Pancreas (tissue), 10 donors: ENCODE measurements around the gene SRRD. TPM values are rescaled to one million over a fixed set of nuclear protein-coding genes. Genes with fewer than 3 reads are reported as not detected.

Experiments
- ATAC-seq, 4 donors: fragments of 200-7000 bp; cut with Tn5 transposase; one replicate each; pipeline versions ENCODE4 v1.8.0 to v1.9.1; 2020; ENCODE audit warnings: mild to moderate bottlenecking in 4 of 4, moderate library complexity in 4 of 4
- DNase-seq, 6 donors: peaks; one replicate each; pipeline ENCODE4 v3.0.0-alpha.2; 2020
- FAIRE-seq: peaks from 2 replicates; lab custom pipeline; 2012; peaks lifted over from hg19 to GRCh38; lab: Jason Lieb, UNC
- H3K27ac ChIP-seq, 4 donors: fragments of 200-600 bp; sonication (generic); 1 replicate in 3 of 4; 2 replicates in 1 of 4; pipeline versions ENCODE4 v1.5.0 to v1.8.0; 2020
- H3K27me3 ChIP-seq, 4 donors: fragments of 200-600 bp; one replicate each; pipeline ENCODE4 v1.8.0; 2021
- H3K36me3 ChIP-seq, 3 donors: fragments of 200-600 bp; sonication (generic) in 1 of 3; one replicate each; pipeline versions ENCODE4 v1.5.0 to v1.8.0; 2020 to 2021
- H3K4me1 ChIP-seq, 3 donors: fragments of 200-600 bp; one replicate each; pipeline ENCODE4 v1.8.0; 2021
- H3K4me3 ChIP-seq, 4 donors: fragments of 200-600 bp; sonication (generic) in 2 of 4; one replicate each; pipeline versions ENCODE4 v1.5.0 to v1.8.0; 2020 to 2021
- H3K9me3 ChIP-seq, 4 donors: fragments of 200-600 bp; one replicate each; pipeline ENCODE4 v1.8.0; 2021
- CTCF ChIP-seq, 4 donors: fragments of 200-600 bp; sonication (generic) in 3 of 4; IDR thresholded peaks; one replicate each; pipeline versions ENCODE4 v1.5.0 to v1.8.0; 2021; ENCODE audit warnings: antibody characterized with exemption in 4 of 4
- WGBS, 2 donors: extraction: QIAGEN DNeasy Blood & Tissue Kit; methylation state at CpG; one replicate each; pipeline ENCODE4 v1.1.7; 2013; 5-methylcytosine and 5-hydroxymethylcytosine counted together
- intact Hi-C, 3 donors: fragments of 100-400 bp; cut with DNase I; formaldehyde crosslinking; loops; one replicate each; pipeline versions ENCODE4 v1.11.1 to v1.14.2; 2022
- polyA plus RNA-seq, 2 donors: library from polyadenylated mRNA; stranded (reverse); fragments of 200-250 nt; gene quantifications; one replicate each; pipeline ENCODE4 v1.2.3, GENCODE V29; 2013
- total RNA-seq, 6 donors: library from RNA; stranded (reverse); fragmentation: NEBNext Ultra II Directional in 4 of 6; extraction: Animal tissue kit (Norgen Biotek cat#: 25700) in 4 of 6; gene quantifications; one replicate each; pipeline versions ENCODE4 v1.2.1 to v1.2.4, GENCODE V29; 2021 to 2023
- donor health status: healthy with polysubstance abuse.
- donor health status: DM: no; HTN: no; CAD: no; lungs with moderate emphysema.
- donor health status: DM: no; HTN: no; CAD: no.
- donor health status: control.
- donor health status: control.
- donor health status: Bipolar disorder and iron deficiency.
- donor health status: DM: yes; HTN: yes; CAD: no.
- donor health status: DM: no; HTN: no; CAD: no.
- donor health status: DM: no; HTN: no; CAD: no.
- donor health status: DM: yes; HTN: yes; CAD: no.

The SRRD gene
- total and polyA plus RNA-seq, 8 donors, result 6.3 to 13.6 (median 10.8) TPM

- no peaks in the 10 kb centered on the region for H3K9me3 ChIP-seq
- TF ChIP-seq CTCF (IDR thresholded peaks at IDR 0.05), result no peak
- FAIRE-seq (no peak), DNase-seq (no peak), ATAC-seq (no peak)
- H3K4me3 ChIP-seq, result no peak overlapping the region
- 75 to 76% methylated on average over 4 of the region's 4 CpGs for WGBS, 2 donors
- peaks cover 0 to 11% (median 10%) of the 10 kb centered on the region in 3 donors for H3K4me1 ChIP-seq
- no peak overlapping the region for H3K27ac ChIP-seq
- H3K36me3 ChIP-seq, result peaks cover 0 to 62% (median 20%) of the 10 kb centered on the region in 3 donors
- intact Hi-C loops, result loop anchor here in 1 of 3 donors (10.0 kb wide), 1 partner anchor 165 kb away; the partner anchor contains the start of gene MIAT
- no peaks in the 10 kb centered on the region for H3K27me3 ChIP-seq
These were observed 5.9 kb downstream of the SRRD start for GRCh38 chr22:26489447-26490036.

GRCh38 chr22:26492220-26492619 lies 8.5 kb downstream of the SRRD start:
- H3K27ac ChIP-seq, result no peak overlapping the region
- DNase-seq (no peak), ATAC-seq (peak in 1 of 4 donors; percentile 36), FAIRE-seq (no peak)
- peaks cover 0 to 7% (median 2%) of the 10 kb centered on the region in 3 donors for H3K4me1 ChIP-seq
- peaks cover 0 to 81% (median 34%) of the 10 kb centered on the region in 3 donors for H3K36me3 ChIP-seq
- WGBS, 2 donors, result 86 to 93% methylated on average over 9 of the region's 9 CpGs
- no peak for TF ChIP-seq CTCF (IDR thresholded peaks at IDR 0.05)
- intact Hi-C loops, result no loop called here
- no peaks in the 10 kb centered on the region for H3K27me3 ChIP-seq
- no peaks in the 10 kb centered on the region for H3K9me3 ChIP-seq
- no peak overlapping the region for H3K4me3 ChIP-seq

- H3K4me3 ChIP-seq, result no peak overlapping the region
- no peaks in the 10 kb centered on the region for H3K27me3 ChIP-seq
- DNase-seq (no peak), ATAC-seq (no peak), FAIRE-seq (no peak)
- peaks cover 0 to 83% (median 42%) of the 10 kb centered on the region in 3 donors for H3K36me3 ChIP-seq
- peaks cover 0 to 7% (median 2%) of the 10 kb centered on the region in 3 donors for H3K4me1 ChIP-seq
- no peak overlapping the region for H3K27ac ChIP-seq
- intact Hi-C loops, result no loop called here
- TF ChIP-seq CTCF (IDR thresholded peaks at IDR 0.05), result no peak
- H3K9me3 ChIP-seq, result no peaks in the 10 kb centered on the region
These were observed 10.8 kb downstream of the SRRD start for GRCh38 chr22:26494506-26494905.

- TF ChIP-seq CTCF (IDR thresholded peaks at IDR 0.05), result no peak
- WGBS, 2 donors, result 73 to 78% methylated on average over 4 of the region's 4 CpGs
- FAIRE-seq, result no peak
These were observed 12.8 kb downstream of the SRRD start for GRCh38 chr22:26496456-26496855.

DNA sequence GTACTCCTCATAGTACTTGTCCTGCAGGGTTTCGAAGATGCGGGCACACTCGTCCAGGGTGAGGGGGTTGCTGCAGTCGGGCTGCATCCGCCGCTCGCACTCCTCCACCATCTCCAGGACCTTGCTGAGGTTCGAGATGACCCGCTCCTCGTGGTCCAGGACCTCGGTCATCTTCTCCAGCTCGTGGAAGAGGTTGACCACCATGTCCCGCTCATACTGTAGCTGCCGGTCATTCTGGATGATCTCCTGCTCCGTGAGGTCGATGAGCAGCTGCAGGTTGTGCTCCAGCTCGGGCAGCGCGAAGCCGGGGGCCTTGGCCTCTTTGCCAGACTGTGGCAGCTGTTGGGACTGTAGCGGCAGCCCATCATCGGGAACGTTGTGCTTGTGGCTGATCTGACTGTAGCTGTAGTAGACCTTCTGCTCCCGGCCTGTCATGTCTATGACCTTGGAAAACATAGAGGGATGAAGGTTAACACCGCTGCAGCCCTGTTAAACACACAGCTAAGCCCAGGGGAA lies 15.6 kb downstream of the SRRD start:
- Histone ChIP-seq H3K4me1 (no peaks in the 10 kb centered on the region), H3K27me3 (no peaks in the 10 kb centered on the region), H3K4me3 (no peak overlapping the region), H3K36me3 (peaks cover 0 to 87% (median 57%) of the 10 kb centered on the region in 3 donors), H3K27ac (no peak overlapping the region), H3K9me3 (no peaks in the 10 kb centered on the region)
- DNase-seq (no peak), ATAC-seq (no peak), FAIRE-seq (no peak)
- TF ChIP-seq CTCF (IDR thresholded peaks at IDR 0.05), result no peak
- intact Hi-C loops, result no loop called here
- WGBS, 2 donors, result 86 to 89% methylated on average over 25 of the region's 25 CpGs

More at GRCh38 chr22:26496456-26496855, 12.8 kb downstream of the SRRD start:
- intact Hi-C loops, result no loop called here
- H3K9me3 ChIP-seq, result no peaks in the 10 kb centered on the region
- no peak overlapping the region for H3K4me3 ChIP-seq
- H3K36me3 ChIP-seq, result peaks cover 0 to 86% (median 49%) of the 10 kb centered on the region in 3 donors
- no peaks in the 10 kb centered on the region for H3K27me3 ChIP-seq
- H3K4me1 ChIP-seq, result peaks cover 0 to 7% (median 2%) of the 10 kb centered on the region in 3 donors
- H3K27ac ChIP-seq, result no peak overlapping the region
- DNase-seq (no peak), ATAC-seq (no peak)
